ENCODE data around the gene RAB40B. TPM values are rescaled to one million over a fixed set of nuclear protein-coding genes. Genes with fewer than 3 reads are reported as not detected.

The RAB40B gene
- total and polyA plus RNA-seq, 4 donors: 4.9 to 12.2 (median 9.1) TPM

GRCh38 chr17:82659886-82660285 lies 38.6 kb downstream of the RAB40B start:
- Histone ChIP-seq H3K9ac (ENCODE audit: insufficient read depth in 1 of 2, low read length in 2 of 2) (no peak overlapping the region), H3K36me3 (ENCODE audit: control insufficient read depth in 4 of 4, insufficient read depth in 4 of 4, low read length in 4 of 4) (peaks cover 0 to 20% (median 17%) of the 10 kb centered on the region in 4 donors)

GRCh38 chr17:82658796-82659452 lies 39.6 kb downstream of the RAB40B start:
- DNase-seq: no peak
- Histone ChIP-seq H3K9me3 (ENCODE audit: control insufficient read depth in 4 of 4, insufficient read depth in 3 of 4, low read length in 3 of 4) (peaks cover 0 to 3% (median 0%) of the 10 kb centered on the region in 4 donors), H3K9ac (ENCODE audit: insufficient read depth in 1 of 2, low read length in 2 of 2) (no peak overlapping the region), H3K4me1 (ENCODE audit: control insufficient read depth in 5 of 5, insufficient read depth in 5 of 5, low read length in 5 of 5) (no peaks in the 10 kb centered on the region), H3K27me3 (ENCODE audit: control insufficient read depth in 3 of 3, insufficient read depth in 3 of 3, low read length in 2 of 3) (no peaks in the 10 kb centered on the region), H3K36me3 (ENCODE audit: control insufficient read depth in 4 of 4, insufficient read depth in 4 of 4, low read length in 4 of 4) (peaks cover 0 to 18% (median 17%) of the 10 kb centered on the region in 4 donors), H3K27ac (ENCODE audit: low read depth in 1 of 2, low read length in 1 of 2) (no peak overlapping the region), H3K4me3 (no peak overlapping the region)
- no peak for ATAC-seq (ENCODE audit: insufficient read depth, low FRiP score)
- no peak for TF ChIP-seq CTCF (IDR thresholded peaks at IDR 0.05; ENCODE audit: control extremely low read depth, extremely low read depth)
- WGBS, 2 donors: 94 to 97% methylated on average over 36 of the region's 36 CpGs

More at GRCh38 chr17:82659886-82660285, 38.6 kb downstream of the RAB40B start:
- Histone ChIP-seq H3K27ac (ENCODE audit: low read depth in 1 of 2, low read length in 1 of 2) (no peak overlapping the region), H3K4me1 (ENCODE audit: control insufficient read depth in 5 of 5, insufficient read depth in 5 of 5, low read length in 5 of 5) (peaks cover 0 to 1% (median 0%) of the 10 kb centered on the region in 5 donors), H3K4me3 (no peak overlapping the region), H3K27me3 (ENCODE audit: control insufficient read depth in 3 of 3, insufficient read depth in 3 of 3, low read length in 2 of 3) (no peaks in the 10 kb centered on the region), H3K9me3 (ENCODE audit: control insufficient read depth in 4 of 4, insufficient read depth in 3 of 4, low read length in 3 of 4) (peaks cover 0 to 3% (median 0%) of the 10 kb centered on the region in 4 donors)
- DNase-seq (no peak), ATAC-seq (ENCODE audit: insufficient read depth, low FRiP score) (no peak)
- 93 to 98% methylated on average over 15 of the region's 15 CpGs for WGBS, 2 donors
- TF ChIP-seq CTCF (IDR thresholded peaks at IDR 0.05; ENCODE audit: control extremely low read depth, extremely low read depth): no peak

- no peak for ATAC-seq (ENCODE audit: insufficient read depth, low FRiP score)
- no peak for DNase-seq
- H3K9me3 ChIP-seq (ENCODE audit: control insufficient read depth in 4 of 4, insufficient read depth in 3 of 4, low read length in 3 of 4): peaks cover 0 to 3% (median 0%) of the 10 kb centered on the region in 4 donors
- H3K27ac ChIP-seq (ENCODE audit: low read depth in 1 of 2, low read length in 1 of 2): no peak overlapping the region
- H3K4me1 ChIP-seq (ENCODE audit: control insufficient read depth in 5 of 5, insufficient read depth in 5 of 5, low read length in 5 of 5): no peaks in the 10 kb centered on the region
- no peak overlapping the region for H3K4me3 ChIP-seq
- no peak overlapping the region for H3K9ac ChIP-seq (ENCODE audit: insufficient read depth in 1 of 2, low read length in 2 of 2)
- peaks cover 0 to 18% (median 16%) of the 10 kb centered on the region in 4 donors for H3K36me3 ChIP-seq (ENCODE audit: control insufficient read depth in 4 of 4, insufficient read depth in 4 of 4, low read length in 4 of 4)
- WGBS, 2 donors: 96% methylated on average over 23 of the region's 23 CpGs
- TF ChIP-seq CTCF (IDR thresholded peaks at IDR 0.05; ENCODE audit: control extremely low read depth, extremely low read depth): no peak
- no peaks in the 10 kb centered on the region for H3K27me3 ChIP-seq (ENCODE audit: control insufficient read depth in 3 of 3, insufficient read depth in 3 of 3, low read length in 2 of 3)
These were observed 40.2 kb downstream of the RAB40B start for GRCh38 chr17:82658331-82658730.
